HG03442 (cell line): ENCODE measurements around the gene TMEM196.
"Not testable (repeated sequence)": the region's sequence is repeated elsewhere in the genome, so short reads cannot be mapped to it uniquely, and the experiment has no call there.

Source experiments
- ATAC-seq: cut with Tn5 transposase; IDR thresholded peaks from one replicate; pipeline ENCODE4 v1.9.1; 2021; ENCODE audit warnings: mild to moderate bottlenecking, moderate library complexity; ENCODE audit not compliant: unreplicated experiment

Gene TMEM196

DNA sequence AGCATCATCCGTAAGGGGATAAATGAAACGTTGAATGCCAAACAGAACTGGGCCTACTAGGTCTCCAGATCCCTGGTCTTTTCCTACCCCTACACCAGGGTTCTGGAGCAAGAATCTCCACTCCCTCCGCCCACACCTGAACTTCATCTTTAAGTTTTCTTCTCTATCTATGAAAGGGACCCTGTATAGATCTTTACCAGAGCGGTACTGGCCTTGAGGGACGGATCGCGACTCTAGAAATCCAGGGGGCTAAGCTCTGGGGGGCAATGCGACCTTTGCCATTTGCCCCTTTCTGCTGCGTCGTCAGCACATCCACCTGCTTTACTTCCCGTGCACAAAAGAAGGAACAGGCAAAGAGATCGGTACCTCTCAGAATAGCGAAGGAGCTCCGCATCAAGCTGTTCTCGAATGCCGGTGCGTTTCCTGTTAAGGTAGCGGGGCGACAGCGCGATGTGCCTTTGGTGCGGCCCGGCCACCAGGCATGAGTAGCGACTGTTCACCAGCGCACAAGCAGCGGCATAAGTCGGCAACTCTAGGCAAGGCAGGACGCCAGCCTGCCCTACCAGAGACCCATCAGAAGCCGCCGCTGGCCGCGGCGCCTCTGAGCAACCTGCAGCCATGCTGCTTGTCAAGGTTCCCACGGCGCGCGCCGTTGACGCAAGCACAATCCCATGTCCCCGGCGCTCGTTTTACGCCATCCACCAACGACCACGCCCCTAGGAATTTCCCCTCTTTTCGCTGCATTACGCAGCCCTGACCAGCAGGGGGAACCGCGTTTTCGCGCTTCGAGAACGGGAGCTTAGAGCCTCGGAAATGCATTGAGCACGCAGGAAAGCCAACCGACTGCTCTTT is 64.8 kb downstream of the TMEM196 start, which contains the start of gene POLR1F:
TSS of gene POLR1F (minus strand) at position 641 of the 852 bp plus-strand sequence. CDS start at position 620, 21 bp downstream.
- ATAC-seq, result peak; percentile 98

DNA sequence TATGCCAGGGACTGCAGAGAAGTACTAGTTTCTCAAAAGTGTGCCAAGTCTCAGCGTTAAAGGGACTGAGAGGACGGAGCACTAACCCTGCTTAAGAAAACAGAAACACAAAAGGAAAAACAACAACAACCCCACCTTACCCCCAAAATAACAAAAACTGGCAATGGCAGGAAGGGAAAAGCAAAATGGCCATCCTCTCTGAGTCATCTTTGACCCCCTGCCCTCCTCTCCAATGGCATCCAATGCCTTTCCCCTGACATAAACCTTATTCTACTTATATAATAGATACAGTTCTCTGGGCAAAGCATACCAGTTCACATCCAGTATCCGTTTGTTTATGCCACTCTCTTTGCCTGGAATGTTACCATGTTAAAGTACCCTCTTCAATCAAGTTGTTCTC is 66.2 kb downstream of the TMEM196 start:
- ATAC-seq, result no peak

DNA sequence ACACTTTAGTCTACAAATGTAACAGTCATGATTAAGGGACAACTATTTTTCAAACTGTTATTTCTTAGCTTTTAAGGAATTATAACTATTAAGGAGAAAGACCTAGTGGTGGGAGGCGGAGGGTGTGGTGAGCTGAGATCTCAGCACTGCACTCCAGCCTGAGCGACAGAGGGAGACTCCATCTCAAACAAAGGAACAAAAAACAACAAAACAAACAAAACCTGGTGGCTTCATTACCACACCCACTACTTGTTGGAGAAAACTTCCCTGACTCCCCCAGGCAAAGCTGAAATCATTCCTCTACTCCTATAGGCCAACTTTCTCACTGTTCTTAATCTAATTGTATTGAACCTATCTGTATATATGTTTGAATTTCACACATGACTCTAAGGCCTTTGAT is 67.8 kb downstream of the TMEM196 start:
- ATAC-seq, result no peak

DNA sequence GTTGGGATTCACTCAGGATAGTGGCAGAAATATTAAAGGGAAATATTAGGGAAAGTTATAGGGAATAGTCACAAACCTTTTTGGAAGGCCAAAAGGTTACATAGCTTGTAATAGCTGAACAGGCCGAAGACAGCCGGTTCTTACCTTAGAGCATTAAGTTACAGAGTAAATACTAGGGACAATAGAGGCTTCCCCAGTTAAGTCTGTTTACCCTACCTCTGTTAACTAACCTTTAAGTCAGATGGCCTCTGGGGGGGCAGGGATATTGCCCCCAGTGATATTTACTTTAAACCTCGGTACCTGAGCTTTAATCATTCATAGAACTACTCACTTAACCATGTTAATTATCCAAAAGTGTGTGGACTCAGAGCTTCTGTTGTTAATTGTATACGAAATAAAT is 71.9 kb downstream of the TMEM196 start:
- no peak for ATAC-seq

- no peak for ATAC-seq
Measured at GRCh38 chr7:19700936-19701335, 72.5 kb downstream of the TMEM196 start.

- ATAC-seq, result no peak
Measured at GRCh38 chr7:19698331-19698730, 75.1 kb downstream of the TMEM196 start.

DNA sequence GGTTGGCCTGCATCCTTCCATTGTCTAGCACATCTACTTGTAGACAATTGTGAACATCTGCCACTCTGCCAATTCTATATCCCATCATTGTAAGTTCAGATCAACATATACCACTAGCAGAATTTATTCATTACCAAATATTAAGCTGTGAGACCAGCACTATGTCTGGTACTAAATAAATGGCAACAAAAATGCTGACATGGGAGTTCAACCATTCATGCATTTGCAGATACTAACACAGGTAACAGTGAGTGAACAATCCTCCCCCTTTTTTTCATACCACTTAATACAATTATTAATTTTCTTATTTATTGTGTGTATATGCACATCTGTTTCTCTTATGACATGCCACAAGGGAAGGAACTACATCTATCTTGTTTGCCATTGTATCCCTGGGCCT is 76.5 kb downstream of the TMEM196 start:
- no peak for ATAC-seq

DNA sequence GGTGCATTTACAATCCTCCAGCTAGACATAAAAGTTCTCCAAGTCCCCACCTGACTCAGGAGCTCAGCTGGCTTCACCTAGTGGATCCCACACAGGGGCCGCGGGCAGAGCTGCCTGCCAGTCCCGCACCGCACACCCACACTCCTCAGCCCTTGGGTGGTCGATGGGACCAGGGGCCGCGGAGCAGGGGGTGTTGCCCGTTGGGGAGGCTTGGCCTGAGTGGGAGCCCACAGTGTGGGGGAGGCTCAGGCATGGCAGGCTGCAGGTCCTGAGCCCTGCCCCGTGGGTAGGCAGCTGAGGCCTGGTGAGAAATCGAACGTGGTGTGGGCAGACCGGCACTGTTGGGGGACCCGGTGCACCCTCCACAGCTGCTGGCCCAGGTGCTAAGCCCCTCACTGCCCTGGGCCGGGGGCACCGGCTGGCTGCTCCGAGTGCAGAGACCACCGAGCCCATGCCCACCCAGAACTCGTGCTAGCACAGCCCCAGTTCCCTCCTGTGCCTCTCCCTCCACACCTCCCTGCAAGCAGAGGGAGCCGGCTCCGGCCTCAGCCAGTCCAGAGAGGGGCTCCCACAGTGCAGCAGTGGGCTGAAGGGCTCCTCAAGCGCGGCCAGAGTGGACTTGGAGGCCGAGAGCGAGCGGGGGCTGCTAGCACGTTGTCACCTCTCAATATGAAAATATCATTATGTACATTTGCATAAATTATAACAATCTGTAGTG is 81.1 kb downstream of the TMEM196 start:
- no peak for ATAC-seq

GRCh38 chr7:19690736-19691135 is 82.7 kb downstream of the TMEM196 start:
- no peak for ATAC-seq

GRCh38 chr7:19689130-19689529 is 84.3 kb downstream of the TMEM196 start:
- ATAC-seq, result not testable (repeated sequence)

GRCh38 chr7:19681596-19681995 is 91.8 kb downstream of the TMEM196 start:
- ATAC-seq, result no peak

- peak; percentile 90 for ATAC-seq
Measured at GRCh38 chr7:19677180-19677579, 96.2 kb downstream of the TMEM196 start.

GRCh38 chr7:19675816-19676215 is 97.6 kb downstream of the TMEM196 start:
- ATAC-seq, result no peak

- no peak for ATAC-seq
Measured at GRCh38 chr7:19674266-19674960, 99.0 kb downstream of the TMEM196 start.

DNA sequence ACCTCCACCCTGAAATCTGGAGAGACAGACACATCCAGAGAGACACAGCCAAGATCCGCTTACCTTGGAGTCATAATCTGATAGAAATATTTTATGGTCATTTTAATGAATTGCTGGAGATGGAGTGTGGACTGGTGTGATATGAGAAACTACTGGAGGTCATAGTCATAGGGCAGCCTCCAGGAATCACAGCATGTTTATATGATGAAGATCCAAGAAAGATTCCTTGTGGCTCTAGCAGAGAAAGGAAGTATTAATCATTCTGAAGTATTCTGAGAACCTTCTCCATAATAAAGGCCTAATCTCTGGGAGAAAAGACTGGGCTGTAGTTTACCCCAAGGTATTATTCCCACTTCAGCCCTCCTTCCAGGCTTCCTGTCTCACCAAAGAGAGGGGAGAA is 102.6 kb downstream of the TMEM196 start:
- no peak for ATAC-seq
